Hepatocyte (in vitro differentiated cells): ENCODE data around the gene TBC1D24. TPM values are rescaled to one million over a fixed set of nuclear protein-coding genes. Genes with fewer than 3 reads are reported as not detected.

Source experiments
- DNase-seq: peaks from one replicate; pipeline ENCODE4 v3.0.0-alpha.2; 2016; ENCODE audit warnings: low spot score
- H2AFZ ChIP-seq: fragments of 200-600 bp; sonication (generic); 2 replicates; pipeline ENCODE4 v1.6.0; 2016; ENCODE audit warnings: antibody characterized with exemption, mild to moderate bottlenecking
- H3K27ac ChIP-seq: fragments of 200-600 bp; sonication (generic); 2 replicates; pipeline ENCODE4 v1.5.1; 2016; ENCODE audit warnings: mild to moderate bottlenecking
- H3K27me3 ChIP-seq: fragments of 200-600 bp; sonication (generic); 2 replicates; pipeline ENCODE4 v1.6.1; 2016
- H3K36me3 ChIP-seq: fragments of 200-600 bp; sonication (generic); replicated peaks from 2 replicates; pipeline ENCODE4 v1.5.1; 2016; ENCODE audit warnings: low read depth; ENCODE audit not compliant: insufficient read depth
- H3K4me1 ChIP-seq: fragments of 200-600 bp; sonication (generic); 2 replicates; pipeline ENCODE4 v1.5.1; 2016; ENCODE audit warnings: mild to moderate bottlenecking, moderate library complexity; ENCODE audit not compliant: insufficient read depth
- H3K4me2 ChIP-seq: fragments of 200-600 bp; sonication (generic); 2 replicates; pipeline ENCODE4 v1.6.0; 2016
- H3K4me3 ChIP-seq: fragments of 200-600 bp; sonication (generic); 2 replicates; pipeline ENCODE4 v1.5.1; 2016; ENCODE audit warnings: mild to moderate bottlenecking
- H3K79me2 ChIP-seq: fragments of 200-600 bp; sonication (generic); 2 replicates; pipeline ENCODE4 v1.6.0; 2017; ENCODE audit warnings: mild to moderate bottlenecking
- H3K9me2 ChIP-seq: fragments of 200-600 bp; sonication (generic); replicated peaks from 2 replicates; pipeline ENCODE4 v1.6.0; 2017; ENCODE audit warnings: mild to moderate bottlenecking; ENCODE audit not compliant: insufficient read depth
- H3K9me3 ChIP-seq: fragments of 200-600 bp; sonication (generic); 2 replicates; pipeline ENCODE4 v1.5.1; 2016; ENCODE audit warnings: low read depth, mild to moderate bottlenecking
- H4K20me1 ChIP-seq: fragments of 200-600 bp; sonication (generic); 2 replicates; pipeline ENCODE4 v1.6.0; 2016; ENCODE audit warnings: mild to moderate bottlenecking; ENCODE audit not compliant: insufficient read depth, poor library complexity, severe bottlenecking
- EZH2 ChIP-seq: fragments of 200-600 bp; sonication (generic); IDR thresholded peaks from 2 replicates; pipeline ENCODE4 v1.6.1; 2016; ENCODE audit warnings: antibody characterized with exemption, mild to moderate bottlenecking, borderline replicate concordance
- EZH2phosphoT487 ChIP-seq: fragments of 200-600 bp; sonication (generic); IDR thresholded peaks from one replicate; pipeline ENCODE4 v1.6.1; 2018; ENCODE audit warnings: antibody characterized with exemption, mild to moderate bottlenecking, low read depth, moderate library complexity; ENCODE audit not compliant: unreplicated experiment, severe bottlenecking
- WGBS: methylation state at CpG from one replicate; pipeline ENCODE4 v1.1.6; 2016; ENCODE audit warnings: low lambda C conversion rate; ENCODE audit errors: missing lambda C conversion rate; 5-methylcytosine and 5-hydroxymethylcytosine counted together
- polyA plus RNA-seq: library from polyadenylated mRNA; unstranded; fragments of >200 nt; fragmentation: Nextera tagmentation; extraction: Ambion mirVana; gene quantifications from 2 replicates; pipeline ENCODE4 v1.2.1, GENCODE V29; 2016
- total RNA-seq: library from RNA; depleted of rRNA; stranded (reverse); fragments of >200 nt; gene quantifications from 2 replicates; pipeline ENCODE4 v1.2.3, GENCODE V29; 2014
- TF ChIP-seq, protein P1 (sequence below): fragments of 200-600 bp; sonication (generic); IDR thresholded peaks from 2 replicates; pipeline ENCODE4 v1.5.1; 2016; ENCODE audit warnings: antibody characterized with exemption, mild to moderate bottlenecking; ENCODE audit not compliant: poor library complexity

The TBC1D24 gene
- total and polyA plus RNA-seq, 2 experiments from 2014 or later, result 8.3 to 13.6 TPM

DNA sequence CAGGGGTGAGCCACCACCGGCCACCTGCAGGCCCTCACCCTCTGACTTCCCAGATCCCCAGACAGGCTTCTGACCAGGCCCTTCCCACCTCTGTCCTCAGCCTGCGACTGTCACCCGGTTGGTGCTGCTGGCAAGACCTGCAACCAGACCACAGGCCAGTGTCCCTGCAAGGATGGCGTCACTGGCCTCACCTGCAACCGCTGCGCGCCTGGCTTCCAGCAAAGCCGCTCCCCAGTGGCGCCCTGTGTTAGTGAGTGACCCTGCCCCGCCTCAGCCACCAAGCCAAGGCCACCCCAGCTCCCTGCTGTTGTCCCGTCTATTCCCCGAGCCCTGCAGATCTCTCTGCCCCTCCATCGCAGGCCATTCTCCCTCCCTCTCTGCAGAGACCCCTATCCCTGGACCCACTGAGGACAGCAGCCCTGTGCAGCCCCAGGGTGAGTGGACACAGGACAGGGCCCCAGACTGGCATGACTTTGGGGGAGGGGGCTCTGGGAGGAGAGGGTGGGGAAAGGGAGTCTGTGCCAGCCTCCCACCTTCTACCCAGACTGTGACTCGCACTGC is 2.0 kb upstream of the TBC1D24 start:
- peaks cover 8% of the 10 kb centered on the region for H3K27me3 ChIP-seq
- peaks cover 76% of the 10 kb centered on the region for H3K4me1 ChIP-seq
- TF ChIP-seq EZH2phosphoT487 (no peak), EZH2 (no peak)
- TF ChIP-seq, protein P1, sequence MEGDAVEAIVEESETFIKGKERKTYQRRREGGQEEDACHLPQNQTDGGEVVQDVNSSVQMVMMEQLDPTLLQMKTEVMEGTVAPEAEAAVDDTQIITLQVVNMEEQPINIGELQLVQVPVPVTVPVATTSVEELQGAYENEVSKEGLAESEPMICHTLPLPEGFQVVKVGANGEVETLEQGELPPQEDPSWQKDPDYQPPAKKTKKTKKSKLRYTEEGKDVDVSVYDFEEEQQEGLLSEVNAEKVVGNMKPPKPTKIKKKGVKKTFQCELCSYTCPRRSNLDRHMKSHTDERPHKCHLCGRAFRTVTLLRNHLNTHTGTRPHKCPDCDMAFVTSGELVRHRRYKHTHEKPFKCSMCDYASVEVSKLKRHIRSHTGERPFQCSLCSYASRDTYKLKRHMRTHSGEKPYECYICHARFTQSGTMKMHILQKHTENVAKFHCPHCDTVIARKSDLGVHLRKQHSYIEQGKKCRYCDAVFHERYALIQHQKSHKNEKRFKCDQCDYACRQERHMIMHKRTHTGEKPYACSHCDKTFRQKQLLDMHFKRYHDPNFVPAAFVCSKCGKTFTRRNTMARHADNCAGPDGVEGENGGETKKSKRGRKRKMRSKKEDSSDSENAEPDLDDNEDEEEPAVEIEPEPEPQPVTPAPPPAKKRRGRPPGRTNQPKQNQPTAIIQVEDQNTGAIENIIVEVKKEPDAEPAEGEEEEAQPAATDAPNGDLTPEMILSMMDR, result no peak

GRCh38 chr16:2473446-2473926 is 1.4 kb upstream of the TBC1D24 start:
- no peaks in the 10 kb centered on the region for H3K36me3 ChIP-seq
- no peak overlapping the region for H3K27ac ChIP-seq
- 5% methylated on average over 30 of the region's 49 CpGs for WGBS
- peaks cover 8% of the 10 kb centered on the region for H3K27me3 ChIP-seq
- no peak overlapping the region for H2AFZ ChIP-seq
- peaks cover 72% of the 10 kb centered on the region for H3K4me1 ChIP-seq
- peaks cover 23% of the 10 kb centered on the region for H4K20me1 ChIP-seq
- no peaks in the 10 kb centered on the region for H3K9me3 ChIP-seq
- H3K4me2 ChIP-seq, result peak overlapping the region; percentile 98
- H3K4me3 ChIP-seq, result no peak overlapping the region
- H3K9me2 ChIP-seq, result no peaks in the 10 kb centered on the region
- TF ChIP-seq EZH2phosphoT487 (no peak), EZH2 (no peak)
- TF ChIP-seq, protein P1, result no peak
- no peak for DNase-seq
- H3K79me2 ChIP-seq, result peaks cover 36% of the 10 kb centered on the region

More for the DNA sequence above, 2.0 kb upstream of the TBC1D24 start:
- no peaks in the 10 kb centered on the region for H3K9me3 ChIP-seq
- H3K36me3 ChIP-seq, result no peaks in the 10 kb centered on the region
- WGBS, result 93% methylated on average over 13 of the region's 14 CpGs
- peaks cover 31% of the 10 kb centered on the region for H3K79me2 ChIP-seq
- no peak for DNase-seq
- H2AFZ ChIP-seq, result no peak overlapping the region
- peak overlapping the region; percentile 98 for H3K4me2 ChIP-seq
- no peaks in the 10 kb centered on the region for H3K9me2 ChIP-seq
- H4K20me1 ChIP-seq, result peaks cover 22% of the 10 kb centered on the region
- no peak overlapping the region for H3K27ac ChIP-seq
- no peak overlapping the region for H3K4me3 ChIP-seq

GRCh38 chr16:2473999-2474876 is 689 bp upstream of the TBC1D24 start:
- H4K20me1 ChIP-seq, result peaks cover 23% of the 10 kb centered on the region
- peak overlapping the region; percentile 98 for H3K4me2 ChIP-seq
- H2AFZ ChIP-seq, result peak overlapping the region; percentile 73
- H3K36me3 ChIP-seq, result no peaks in the 10 kb centered on the region
- H3K79me2 ChIP-seq, result peaks cover 43% of the 10 kb centered on the region
- H3K27me3 ChIP-seq, result peaks cover 8% of the 10 kb centered on the region
- H3K9me2 ChIP-seq, result no peaks in the 10 kb centered on the region
- H3K9me3 ChIP-seq, result no peaks in the 10 kb centered on the region
- TF ChIP-seq EZH2, result no peak
- TF ChIP-seq, protein P1, result peak; percentile 29
- whole genome bisulfite sequencing, result 2% methylated on average over 48 of the region's 100 CpGs
- H3K4me3 ChIP-seq, result peak overlapping the region; percentile 57
- H3K27ac ChIP-seq, result peak overlapping the region; percentile 82
- peak; percentile 84 for DNase-seq
- H3K4me1 ChIP-seq, result peaks cover 65% of the 10 kb centered on the region
